ENCODE results near the gene RBKS.

DNA sequence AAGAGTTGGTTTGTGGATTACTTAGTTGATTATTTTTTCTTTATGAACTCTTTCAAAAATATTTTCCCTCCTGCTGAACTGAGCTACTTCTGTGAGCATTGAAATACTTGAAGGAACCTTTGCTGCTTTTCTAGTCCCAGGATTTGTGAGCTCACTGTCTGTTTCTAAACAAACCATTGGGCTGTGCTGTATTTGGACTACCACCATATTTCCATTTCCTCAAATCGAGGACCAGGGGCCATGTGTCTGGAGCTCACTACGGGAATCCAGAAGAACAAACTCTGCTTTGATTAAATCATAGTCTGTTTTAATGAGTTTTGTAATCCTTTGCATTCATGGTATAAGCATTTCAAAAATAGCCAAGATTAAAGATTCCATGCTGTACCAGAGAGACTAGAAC, 117.4 kb downstream of the RBKS start:
- TF ChIP-seq CEBPB (IDR thresholded peaks at IDR 0.05; ENCODE audit: low read depth, low read length) (no peak), SUZ12 (IDR thresholded peaks at IDR 0.05; ENCODE audit: low read length) (no peak), SP1 (IDR thresholded peaks at IDR 0.05; ENCODE audit: low read depth, low read length) (no peak), ZNF274 (IDR thresholded peaks at IDR 0.05; ENCODE audit: borderline replicate concordance, extremely low read depth, low read length) (no peak), POLR2A (IDR thresholded peaks at IDR 0.05; ENCODE audit: control extremely low read depth in 1 of 2, low read depth in 2 of 2, low read length in 2 of 2) (no peak), POLR2AphosphoS5 (IDR thresholded peaks at IDR 0.05; ENCODE audit: low read depth, low read length) (no peak), SIN3A (conservative IDR thresholded peaks at IDR 0.05 in 1 of 2, IDR thresholded peaks at IDR 0.05 in 1 of 2; ENCODE audit: low read depth in 1 of 2, low read length in 2 of 2) (no peak), JUND (IDR thresholded peaks at IDR 0.05; ENCODE audit: low read length) (no peak)
- TF ChIP-seq, protein P1, sequence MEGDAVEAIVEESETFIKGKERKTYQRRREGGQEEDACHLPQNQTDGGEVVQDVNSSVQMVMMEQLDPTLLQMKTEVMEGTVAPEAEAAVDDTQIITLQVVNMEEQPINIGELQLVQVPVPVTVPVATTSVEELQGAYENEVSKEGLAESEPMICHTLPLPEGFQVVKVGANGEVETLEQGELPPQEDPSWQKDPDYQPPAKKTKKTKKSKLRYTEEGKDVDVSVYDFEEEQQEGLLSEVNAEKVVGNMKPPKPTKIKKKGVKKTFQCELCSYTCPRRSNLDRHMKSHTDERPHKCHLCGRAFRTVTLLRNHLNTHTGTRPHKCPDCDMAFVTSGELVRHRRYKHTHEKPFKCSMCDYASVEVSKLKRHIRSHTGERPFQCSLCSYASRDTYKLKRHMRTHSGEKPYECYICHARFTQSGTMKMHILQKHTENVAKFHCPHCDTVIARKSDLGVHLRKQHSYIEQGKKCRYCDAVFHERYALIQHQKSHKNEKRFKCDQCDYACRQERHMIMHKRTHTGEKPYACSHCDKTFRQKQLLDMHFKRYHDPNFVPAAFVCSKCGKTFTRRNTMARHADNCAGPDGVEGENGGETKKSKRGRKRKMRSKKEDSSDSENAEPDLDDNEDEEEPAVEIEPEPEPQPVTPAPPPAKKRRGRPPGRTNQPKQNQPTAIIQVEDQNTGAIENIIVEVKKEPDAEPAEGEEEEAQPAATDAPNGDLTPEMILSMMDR (IDR thresholded peaks at IDR 0.05; ENCODE audit: control extremely low read depth in 1 of 3, insufficient read depth in 1 of 3, low read depth in 1 of 3, low read length in 3 of 3) = no peak
- TF ChIP-seq, protein P2, sequence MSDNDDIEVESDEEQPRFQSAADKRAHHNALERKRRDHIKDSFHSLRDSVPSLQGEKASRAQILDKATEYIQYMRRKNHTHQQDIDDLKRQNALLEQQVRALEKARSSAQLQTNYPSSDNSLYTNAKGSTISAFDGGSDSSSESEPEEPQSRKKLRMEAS (IDR thresholded peaks at IDR 0.05) = no peak

All from H1 (cell line).